RWPE1 (cell line): ENCODE results near the gene IGF1R.

ENCODE experiments used
- CTCF ChIA-PET: fragments of 350-600 bp; sonication (Branson Sonifier 250); formaldehyde crosslinking; extraction: SDS; loops from one replicate; lab custom pipeline; 2021; lab: Yijun Ruan, JAX
- POLR2A ChIA-PET: fragments of 400-600 bp; formaldehyde crosslinking; extraction: SDS; loops from one replicate; lab custom pipeline; 2020; ENCODE audit warnings: antibody characterized with exemption; ENCODE audit not compliant: low non-redundant PET; lab: Yijun Ruan, JAX
- DNase-seq: peaks from one replicate; pipeline ENCODE4 v3.0.0; 2012; ENCODE audit warnings: low spot score
- H3K27ac ChIP-seq: fragments of 450-650 bp; 2 replicates; pipeline ENCODE4 v1.5.1; 2017
- CTCF ChIP-seq: fragments of 450-650 bp; conservative IDR thresholded peaks from 2 replicates; pipeline ENCODE4 v1.5.1; 2017; ENCODE audit warnings: low read depth, mild to moderate bottlenecking

IGF1R gene

GRCh38 chr15:98786717-98787116 is 138.4 kb downstream of the IGF1R start:
- H3K27ac ChIP-seq = no peak overlapping the region
- DNase-seq = no peak
- ChIA-PET CTCF (interaction anchor here (0.7 kb wide), 1 partner anchor 10 kb away, joined by 4 read pairs; no protein-coding TSS in a partner anchor), POLR2A (no interaction called here)
- no peak for TF ChIP-seq CTCF

- DNase-seq = no peak
- CTCF ChIA-PET = interaction anchor here (0.7 kb wide), 1 partner anchor 857 kb away, joined by 3 read pairs; no protein-coding TSS in a partner anchor
- no peak overlapping the region for H3K27ac ChIP-seq
- no peak for TF ChIP-seq CTCF
- POLR2A ChIA-PET = no interaction called here
Measured at GRCh38 chr15:98787194-98787593, 138.9 kb downstream of the IGF1R start.

- H3K27ac ChIP-seq = no peak overlapping the region
Measured at GRCh38 chr15:98787936-98788757, 139.8 kb downstream of the IGF1R start.

GRCh38 chr15:98789020-98789419 is 140.7 kb downstream of the IGF1R start:
- H3K27ac ChIP-seq = no peak overlapping the region
- CTCF ChIA-PET = interaction anchor here (0.6 to 0.8 kb wide), 2 partner anchors 10 to 55 kb away, joined by 4 to 7 read pairs; no protein-coding TSS in a partner anchor
- DNase-seq = no peak
- TF ChIP-seq CTCF = no peak
- POLR2A ChIA-PET = interaction anchor here (0.5 kb wide), 1 partner anchor 162 kb away, joined by 3 read pairs; no protein-coding TSS in a partner anchor

More at GRCh38 chr15:98787936-98788757, 139.8 kb downstream of the IGF1R start:
- CTCF ChIA-PET = interaction anchor here (0.6 to 0.8 kb wide), 2 partner anchors 9 to 56 kb away, joined by 4 to 7 read pairs; no protein-coding TSS in a partner anchor
- POLR2A ChIA-PET = interaction anchor here (0.5 kb wide), 1 partner anchor 162 kb away, joined by 3 read pairs; no protein-coding TSS in a partner anchor
- no peak for TF ChIP-seq CTCF
- DNase-seq = no peak

- CTCF ChIA-PET = no interaction called here
- TF ChIP-seq CTCF = no peak
- DNase-seq = no peak
- POLR2A ChIA-PET = no interaction called here
- H3K27ac ChIP-seq = no peak overlapping the region
Measured at GRCh38 chr15:98790270-98790669, 141.9 kb downstream of the IGF1R start.

- no peak for TF ChIP-seq CTCF
- ChIA-PET POLR2A (no interaction called here), CTCF (interaction anchor here (1.1 kb wide), 1 partner anchor 116 kb away, joined by 3 read pairs; no protein-coding TSS in a partner anchor)
- DNase-seq = no peak
- H3K27ac ChIP-seq = no peak overlapping the region
Measured at GRCh38 chr15:98791046-98791701, 142.8 kb downstream of the IGF1R start.
